Fibroblast of pulmonary artery (primary cell): ENCODE data around the gene SLC47A2.

ENCODE experiments used
- DNase-seq: peaks from one replicate; pipeline ENCODE4 v3.0.0-alpha.2; 2010; ENCODE audit warnings: low read depth
- H3K4me3 ChIP-seq: replicated peaks from 2 replicates; pipeline ENCODE4 v1.5.1; 2011; ENCODE audit warnings: low read depth, mild to moderate bottlenecking, control low read depth, low read length, moderate library complexity
- CTCF ChIP-seq: IDR thresholded peaks from 2 replicates; pipeline ENCODE4 v1.5.1; 2011; ENCODE audit warnings: mild to moderate bottlenecking, control low read depth, low read length, inconsistent platforms; ENCODE audit errors: missing control alignments

Gene SLC47A2

DNA sequence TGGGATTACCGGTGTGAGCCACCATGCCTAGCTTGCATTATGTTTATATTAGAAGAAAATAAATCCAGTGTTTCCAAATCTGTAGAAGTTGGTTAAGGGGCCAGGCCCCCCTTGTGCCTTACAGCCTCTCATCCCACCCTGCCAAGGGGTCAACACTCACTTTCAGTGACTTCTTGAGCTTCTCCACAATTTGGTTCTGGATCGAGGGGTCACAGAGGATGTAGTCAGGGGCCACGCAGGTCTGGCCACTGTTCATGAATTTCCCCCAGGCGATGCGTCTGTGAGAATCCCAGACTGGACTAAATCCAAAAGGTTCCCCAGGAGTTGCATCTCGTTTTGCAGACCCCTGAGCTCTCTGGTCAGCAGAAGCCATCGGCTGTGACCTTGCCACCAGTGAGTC lies 24.5 kb upstream of the SLC47A2 start:
- no peak for TF ChIP-seq CTCF
- no peak for DNase-seq
- H3K4me3 ChIP-seq: no peak overlapping the region

- no peak for TF ChIP-seq CTCF
- no peak overlapping the region for H3K4me3 ChIP-seq
- no peak for DNase-seq
Measured at GRCh38 chr17:19739241-19740201, 23.1 kb upstream of the SLC47A2 start.

DNA sequence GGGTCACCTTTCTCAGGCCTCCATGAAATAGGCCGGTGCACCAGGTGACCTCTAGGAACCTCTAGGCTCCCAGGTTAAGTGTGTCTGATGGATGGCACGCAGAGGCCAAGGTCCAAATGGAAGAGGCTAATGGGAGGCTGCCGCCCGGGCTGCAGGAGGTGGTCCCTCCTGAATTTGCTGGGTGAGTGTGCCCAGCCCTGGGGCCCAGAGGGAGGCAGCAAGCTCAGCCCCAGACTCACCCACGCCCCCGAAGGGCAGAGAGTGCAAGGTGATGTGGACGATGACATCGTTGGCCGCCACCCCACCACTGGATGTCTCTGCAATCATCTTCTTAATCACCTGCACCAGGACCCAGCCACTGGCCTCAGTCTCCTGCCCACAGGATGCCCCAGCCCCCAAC lies 22.4 kb upstream of the SLC47A2 start:
- TF ChIP-seq CTCF: no peak
- no peak for DNase-seq
- no peak overlapping the region for H3K4me3 ChIP-seq

GRCh38 chr17:19738073-19738449 lies 21.7 kb upstream of the SLC47A2 start:
- DNase-seq: no peak
- no peak overlapping the region for H3K4me3 ChIP-seq
- no peak for TF ChIP-seq CTCF

- DNase-seq: no peak
- no peak overlapping the region for H3K4me3 ChIP-seq
- TF ChIP-seq CTCF: no peak
Measured at GRCh38 chr17:19737305-19738072, 21.1 kb upstream of the SLC47A2 start.

GRCh38 chr17:19736071-19736470 lies 19.7 kb upstream of the SLC47A2 start:
- no peak overlapping the region for H3K4me3 ChIP-seq

More at GRCh38 chr17:19736071-19736470, 19.7 kb upstream of the SLC47A2 start:
- TF ChIP-seq CTCF: no peak
- DNase-seq: no peak
